PC-9 (cell line): ENCODE data around the gene ATG3.

ENCODE experiments used
- EZH2 ChIP-seq: fragments of 200-600 bp; sonication (generic); IDR thresholded peaks from 2 replicates; pipeline ENCODE4 v1.8.0; 2017; ENCODE audit warnings: antibody characterized with exemption, low read depth
- TF ChIP-seq, protein P1 (sequence below): fragments of 200-600 bp; sonication (generic); conservative IDR thresholded peaks from 2 replicates; pipeline ENCODE4 v1.6.1; 2017; ENCODE audit warnings: mixed run types, antibody characterized with exemption, mild to moderate bottlenecking, moderate library complexity

DNA sequence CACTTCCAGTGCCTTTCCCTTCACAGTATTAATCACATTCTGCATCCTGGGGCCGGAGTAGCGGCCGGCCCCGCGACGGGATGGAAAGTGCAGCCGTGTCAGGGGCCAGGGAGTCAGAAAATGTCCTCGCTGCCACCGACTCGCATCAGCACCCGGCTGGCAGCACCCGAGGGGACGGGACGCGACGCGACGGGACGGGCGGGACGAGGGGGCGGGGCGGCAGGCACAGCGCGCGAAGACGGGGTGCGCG lies 353 bp downstream of the ATG3 start:
- TF ChIP-seq, protein P1, sequence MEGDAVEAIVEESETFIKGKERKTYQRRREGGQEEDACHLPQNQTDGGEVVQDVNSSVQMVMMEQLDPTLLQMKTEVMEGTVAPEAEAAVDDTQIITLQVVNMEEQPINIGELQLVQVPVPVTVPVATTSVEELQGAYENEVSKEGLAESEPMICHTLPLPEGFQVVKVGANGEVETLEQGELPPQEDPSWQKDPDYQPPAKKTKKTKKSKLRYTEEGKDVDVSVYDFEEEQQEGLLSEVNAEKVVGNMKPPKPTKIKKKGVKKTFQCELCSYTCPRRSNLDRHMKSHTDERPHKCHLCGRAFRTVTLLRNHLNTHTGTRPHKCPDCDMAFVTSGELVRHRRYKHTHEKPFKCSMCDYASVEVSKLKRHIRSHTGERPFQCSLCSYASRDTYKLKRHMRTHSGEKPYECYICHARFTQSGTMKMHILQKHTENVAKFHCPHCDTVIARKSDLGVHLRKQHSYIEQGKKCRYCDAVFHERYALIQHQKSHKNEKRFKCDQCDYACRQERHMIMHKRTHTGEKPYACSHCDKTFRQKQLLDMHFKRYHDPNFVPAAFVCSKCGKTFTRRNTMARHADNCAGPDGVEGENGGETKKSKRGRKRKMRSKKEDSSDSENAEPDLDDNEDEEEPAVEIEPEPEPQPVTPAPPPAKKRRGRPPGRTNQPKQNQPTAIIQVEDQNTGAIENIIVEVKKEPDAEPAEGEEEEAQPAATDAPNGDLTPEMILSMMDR = no peak
- no peak for TF ChIP-seq EZH2
